Germinal center (tissue), 1 donor: ENCODE measurements around the gene DNASE2.
A peak's percentile ranks its signal among the peaks of the same experiment; 100 is the strongest.

ENCODE experiments used
- DNase-seq: peaks from one replicate; pipeline ENCODE4 v3.0.0; 2012; ENCODE audit warnings: mixed read lengths, low spot score

DNASE2 gene

DNA sequence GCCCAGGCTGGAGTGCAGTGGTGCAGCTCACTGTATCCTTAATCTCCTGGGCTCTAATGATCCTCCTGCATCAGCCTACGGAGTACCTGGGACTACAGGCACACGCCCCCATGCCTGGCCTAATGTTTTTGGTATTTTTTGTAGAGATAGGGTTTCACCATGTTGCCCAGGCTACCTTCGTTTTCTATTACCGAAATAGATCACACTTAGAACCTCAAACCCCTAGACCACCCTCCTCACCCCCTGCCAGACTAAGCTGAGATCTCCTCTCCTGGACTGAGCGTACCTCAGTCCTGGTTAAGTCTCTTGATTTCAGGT is 5.4 kb upstream of the DNASE2 start:
- DNase-seq: no peak

- no peak for DNase-seq
These were observed 4.8 kb upstream of the DNASE2 start for GRCh38 chr19:12885749-12886650.

GRCh38 chr19:12884926-12885748 is 3.9 kb upstream of the DNASE2 start:
- peak; percentile 93 for DNase-seq

GRCh38 chr19:12884627-12884925 is 3.3 kb upstream of the DNASE2 start:
- DNase-seq: no peak

- no peak for DNase-seq
These were observed 3.0 kb upstream of the DNASE2 start for GRCh38 chr19:12884202-12884601.

- no peak for DNase-seq
These were observed 1.3 kb upstream of the DNASE2 start for GRCh38 chr19:12882589-12882988.

DNA sequence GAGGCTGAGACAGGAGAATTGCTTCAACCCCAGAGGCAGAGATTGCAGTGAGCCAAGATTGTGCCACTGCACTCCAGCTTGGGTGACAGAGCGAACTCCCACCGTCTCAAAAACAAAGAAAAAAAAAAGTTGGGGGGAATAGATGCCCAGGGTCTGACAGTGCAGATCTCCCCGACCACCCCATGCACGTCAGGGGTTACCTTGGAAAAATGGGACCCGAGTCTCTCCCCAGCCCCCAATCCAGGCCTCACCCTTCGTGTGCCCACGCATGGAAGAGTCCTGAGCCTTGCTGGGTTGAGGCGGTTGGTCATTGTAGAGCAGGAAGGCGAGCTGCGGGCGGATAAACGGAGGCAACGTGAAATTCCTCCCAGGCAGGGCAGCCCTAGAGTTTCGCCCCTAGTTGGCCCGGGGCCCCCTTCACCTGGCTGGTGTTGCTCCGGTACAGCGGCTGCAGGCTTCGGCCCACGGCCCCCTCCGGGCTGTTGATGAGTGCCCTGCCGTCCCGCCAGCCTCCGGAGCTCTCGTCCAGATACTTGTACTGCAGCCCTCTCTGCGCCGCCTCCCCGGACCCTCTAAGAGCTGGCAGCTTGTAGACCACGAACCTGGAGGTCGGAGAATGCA is 588 bp downstream of the DNASE2 start:
- peak; percentile 33 for DNase-seq

- DNase-seq: no peak
These were observed 6.2 kb downstream of the DNASE2 start for GRCh38 chr19:12875086-12875485.

DNA sequence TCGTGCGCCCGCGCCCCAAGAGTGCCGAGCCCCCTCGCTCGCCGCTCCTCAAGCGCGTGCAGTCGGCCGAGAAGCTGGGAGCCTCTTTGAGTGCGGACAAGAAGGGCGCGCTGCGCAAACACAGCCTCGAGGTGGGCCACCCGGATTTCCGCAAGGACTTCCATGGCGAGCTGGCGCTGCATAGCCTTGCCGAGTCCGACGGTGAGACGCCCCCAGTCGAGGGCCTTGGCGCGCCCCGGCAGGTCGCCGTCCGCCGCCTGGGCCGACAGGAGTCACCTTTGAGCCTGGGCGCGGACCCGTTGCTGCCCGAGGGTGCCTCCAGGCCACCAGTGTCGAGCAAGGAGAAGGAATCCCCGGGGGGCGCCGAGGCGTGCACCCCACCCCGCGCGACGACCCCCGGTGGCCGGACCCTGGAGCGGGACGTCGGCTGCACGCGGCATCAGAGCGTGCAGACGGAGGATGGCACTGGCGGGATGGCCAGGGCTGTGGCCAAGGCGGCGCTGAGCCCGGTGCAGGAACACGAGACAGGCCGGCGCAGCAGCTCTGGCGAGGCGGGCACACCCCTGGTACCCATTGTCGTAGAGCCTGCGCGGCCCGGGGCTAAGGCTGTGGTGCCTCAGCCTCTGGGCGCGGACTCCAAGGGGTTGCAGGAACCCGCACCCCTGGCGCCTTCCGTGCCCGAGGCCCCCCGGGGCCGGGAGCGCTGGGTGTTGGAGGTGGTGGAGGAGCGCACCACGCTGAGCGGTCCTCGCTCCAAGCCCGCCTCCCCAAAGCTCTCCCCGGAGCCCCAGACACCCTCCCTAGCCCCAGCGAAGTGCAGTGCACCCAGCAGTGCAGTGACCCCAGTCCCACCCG is 7.1 kb downstream of the DNASE2 start:
- DNase-seq: no peak

DNA sequence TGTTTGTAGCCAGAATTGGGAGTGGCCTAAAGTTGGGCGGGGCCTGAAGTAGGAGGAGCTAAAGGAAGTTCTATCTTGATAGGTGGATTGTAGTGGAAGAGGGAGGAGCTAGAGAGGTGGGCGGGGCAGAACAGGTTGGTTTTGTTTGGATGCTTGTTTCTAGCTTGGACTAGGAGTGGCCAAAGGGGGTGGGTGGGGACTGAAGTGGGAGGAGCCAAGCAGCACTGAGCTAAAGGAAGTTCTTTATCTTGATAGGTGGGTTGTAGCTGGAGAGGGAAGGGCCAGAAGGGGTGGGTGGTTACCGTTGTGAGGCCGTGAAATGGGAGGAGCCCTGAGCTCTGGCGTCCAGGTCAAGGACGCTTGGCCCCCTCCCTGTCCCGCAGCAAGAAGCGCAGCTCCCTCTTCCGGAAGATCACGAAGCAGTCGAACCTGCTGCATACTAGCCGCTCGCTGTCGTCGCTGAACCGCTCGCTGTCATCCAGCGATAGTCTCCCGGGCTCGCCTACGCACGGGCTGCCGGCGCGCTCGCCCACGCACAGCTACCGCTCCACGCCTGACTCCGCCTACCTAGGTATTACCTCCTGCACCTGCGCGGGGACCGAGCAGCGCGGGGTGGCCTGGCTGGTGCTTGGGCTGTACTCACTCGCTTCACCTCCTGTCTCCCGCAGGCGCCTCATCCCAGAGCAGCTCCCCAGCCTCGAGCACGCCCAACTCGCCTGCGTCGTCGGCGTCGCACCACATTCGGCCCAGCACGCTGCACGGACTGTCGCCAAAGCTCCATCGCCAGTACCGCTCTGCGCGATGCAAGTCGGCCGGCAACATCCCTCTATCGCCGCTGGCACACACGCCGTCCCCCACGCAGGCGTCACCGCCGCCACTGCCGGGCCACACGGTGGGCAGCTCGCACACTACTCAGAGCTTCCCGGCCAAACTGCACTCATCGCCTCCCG is 8.0 kb downstream of the DNASE2 start:
- DNase-seq: peak; percentile 65

DNA sequence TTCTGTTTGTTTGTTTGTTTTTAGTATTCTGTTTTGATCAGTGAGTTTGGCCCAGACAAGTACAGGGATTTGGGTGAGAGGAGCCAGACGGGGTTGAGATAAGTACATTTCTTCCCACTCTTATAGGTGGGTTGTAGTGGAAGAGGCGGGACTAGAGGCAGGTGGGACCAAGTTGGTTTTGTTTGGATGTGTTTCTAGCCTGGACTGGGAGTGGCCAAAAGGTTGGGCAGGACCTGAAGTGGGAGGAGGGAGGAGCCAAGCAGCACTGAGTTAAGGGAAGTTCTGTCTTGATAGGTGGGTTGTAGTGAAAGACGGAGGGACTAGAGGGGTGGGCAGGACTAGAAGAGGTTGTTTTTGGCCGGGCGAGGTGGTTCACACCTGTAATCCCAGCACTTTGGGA is 9.0 kb downstream of the DNASE2 start:
- no peak for DNase-seq

- no peak for DNase-seq
These were observed 9.6 kb downstream of the DNASE2 start for GRCh38 chr19:12871681-12872080.

- DNase-seq: peak; percentile 78
These were observed 12.6 kb downstream of the DNASE2 start for GRCh38 chr19:12868540-12869112.

- peak; percentile 90 for DNase-seq
These were observed 13.8 kb downstream of the DNASE2 start for GRCh38 chr19:12867120-12868099.

DNA sequence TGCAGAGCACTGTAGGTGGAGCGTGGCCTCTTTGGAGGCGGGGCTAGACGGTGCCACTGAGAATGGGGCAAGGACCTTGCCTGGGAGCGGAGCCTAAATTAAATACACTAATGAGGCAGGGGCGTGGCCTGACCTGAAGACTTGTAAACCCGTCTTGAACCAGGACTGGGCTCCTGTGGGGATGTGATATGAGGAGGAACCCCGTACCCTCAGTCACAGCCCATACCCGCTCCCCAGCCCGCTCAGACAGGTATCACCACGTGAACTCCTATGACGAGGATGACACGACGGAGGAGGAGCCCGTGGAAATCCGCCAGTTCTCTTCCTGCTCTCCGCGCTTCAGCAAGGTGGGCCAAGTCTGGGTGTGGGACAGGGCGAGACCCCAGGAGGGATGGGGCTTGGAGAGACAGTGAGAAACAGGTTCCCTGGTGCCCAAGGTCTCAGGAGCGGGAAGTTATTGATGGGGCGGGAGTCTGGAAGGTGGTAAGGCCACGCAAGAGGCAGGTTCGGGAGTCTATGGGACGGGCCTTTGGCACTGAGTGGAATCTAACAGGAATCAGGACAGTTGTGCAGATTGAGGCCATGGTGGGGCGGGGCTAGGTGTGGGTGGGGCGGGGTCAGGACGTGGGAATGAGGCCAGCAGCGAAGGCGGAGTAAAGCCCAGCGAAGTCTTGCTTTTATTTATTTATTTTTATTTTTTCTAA is 14.7 kb downstream of the DNASE2 start:
- DNase-seq: no peak

- DNase-seq: no peak
These were observed 15.4 kb downstream of the DNASE2 start for GRCh38 chr19:12865746-12866415.

- no peak for DNase-seq
These were observed 16.2 kb downstream of the DNASE2 start for GRCh38 chr19:12864721-12865715.
